Testis (tissue), 3 donors: ENCODE measurements around the gene FRYL. TPM values are rescaled to one million over a fixed set of nuclear protein-coding genes. Genes with fewer than 3 reads are reported as not detected.

Experiments
- DNase-seq: peaks from one replicate; pipeline ENCODE4 v3.0.0-alpha.2; 2019
- H3K27ac ChIP-seq, 2 donors: fragments of 200-600 bp; sonication (generic); one replicate each; pipeline ENCODE4 v1.5.1; 2019
- H3K27me3 ChIP-seq: fragments of 200-600 bp; sonication (generic); one replicate; pipeline ENCODE4 v1.5.1; 2019
- H3K36me3 ChIP-seq: fragments of 200-600 bp; sonication (generic); one replicate; pipeline ENCODE4 v1.5.1; 2017; ENCODE audit warnings: low read depth; ENCODE audit errors: missing control alignments
- H3K4me1 ChIP-seq: fragments of 200-600 bp; sonication (generic); one replicate; pipeline ENCODE4 v1.5.1; 2019
- H3K4me3 ChIP-seq, 2 donors: fragments of 200-600 bp; sonication (generic); one replicate each; pipeline ENCODE4 v1.5.1; 2017 to 2019
- H3K9me3 ChIP-seq: fragments of 200-600 bp; sonication (generic); one replicate; pipeline ENCODE4 v1.5.1; 2017
- CTCF ChIP-seq, 3 experiments: fragments of 450-650 bp in 2 of 3; fragments of 200-600 bp in 1 of 3; sonication (generic) in 1 of 3; IDR thresholded peaks; one replicate each; pipeline ENCODE4 v1.5.1; 2016 to 2019; ENCODE audit warnings: antibody characterized with exemption in 3 of 3, mild to moderate bottlenecking in 2 of 3, moderate library complexity in 1 of 3
- POLR2A ChIP-seq: fragments of 450-650 bp; IDR thresholded peaks from one replicate; pipeline ENCODE4 v1.6.1; 2017; ENCODE audit warnings: antibody characterized with exemption, mild to moderate bottlenecking, moderate library complexity
- WGBS, 2 donors: methylation state at CpG; one replicate each; pipeline ENCODE4 v1.1.5; 2018; 5-methylcytosine and 5-hydroxymethylcytosine counted together
- intact Hi-C: fragments of 100-400 bp; cut with DNase I; formaldehyde crosslinking; loops from one replicate; pipeline ENCODE4 v1.15.1; 2023; ENCODE audit warnings: low total_unique reads
- polyA plus RNA-seq: library from polyadenylated mRNA; stranded (reverse); fragments of 350-450 nt; fragmentation: Illumina TruSeq; extraction: RNeasy Lipid Tissue Mini Kit (QIAGEN cat#74804); gene quantifications from one replicate; pipeline ENCODE4 v1.2.3, GENCODE V29; 2014; ENCODE audit warnings: low read depth, low replicate concordance; ENCODE audit not compliant: insufficient read depth
- total RNA-seq, 2 donors: library from RNA; depleted of rRNA; stranded (reverse); fragments of >200 nt; gene quantifications; one replicate each; pipeline ENCODE4 v1.2.3, GENCODE V29; 2016

The FRYL gene
- total and polyA plus RNA-seq, 3 donors from 2014 or later, result 22.5 to 70.6 (median 55.0) TPM

- DNase-seq, result no peak
- intact Hi-C loops, result no loop called here
- H3K9me3 ChIP-seq, result no peaks in the 10 kb centered on the region
- no peak for TF ChIP-seq CTCF (IDR thresholded peaks at IDR 0.05)
- TF ChIP-seq POLR2A, result no peak
- WGBS, 2 donors, result 87 to 94% methylated on average over 3 of the region's 3 CpGs
- no peaks in the 10 kb centered on the region for H3K27me3 ChIP-seq
- H3K27ac ChIP-seq, result no peak overlapping the region
- H3K4me1 ChIP-seq, result no peaks in the 10 kb centered on the region
- no peak overlapping the region for H3K4me3 ChIP-seq
- H3K36me3 ChIP-seq, result no peaks in the 10 kb centered on the region
Observed at GRCh38 chr4:48603366-48604003, 176.6 kb downstream of the FRYL start.

- WGBS, 2 donors, result 83 to 94% methylated on average over 4 of the region's 4 CpGs
- no peak for DNase-seq
- no peak overlapping the region for H3K4me3 ChIP-seq
- H3K9me3 ChIP-seq, result no peaks in the 10 kb centered on the region
- intact Hi-C loops, result no loop called here
- no peak for TF ChIP-seq POLR2A
- TF ChIP-seq CTCF (IDR thresholded peaks at IDR 0.05), result no peak
- no peaks in the 10 kb centered on the region for H3K36me3 ChIP-seq
- no peaks in the 10 kb centered on the region for H3K27me3 ChIP-seq
- H3K4me1 ChIP-seq, result no peaks in the 10 kb centered on the region
- H3K27ac ChIP-seq, result no peak overlapping the region
Observed at GRCh38 chr4:48602763-48603162, 177.3 kb downstream of the FRYL start.

- no peaks in the 10 kb centered on the region for H3K36me3 ChIP-seq
- no peaks in the 10 kb centered on the region for H3K27me3 ChIP-seq
- no peak overlapping the region for H3K27ac ChIP-seq
- no peak overlapping the region for H3K4me3 ChIP-seq
- DNase-seq, result no peak
- intact Hi-C loops, result no loop called here
- TF ChIP-seq POLR2A (no peak), CTCF (IDR thresholded peaks at IDR 0.05) (no peak)
- 87 to 90% methylated on average over 3 of the region's 3 CpGs for WGBS, 2 donors
- no peaks in the 10 kb centered on the region for H3K9me3 ChIP-seq
- no peaks in the 10 kb centered on the region for H3K4me1 ChIP-seq
Observed at GRCh38 chr4:48602222-48602621, 177.9 kb downstream of the FRYL start.

GRCh38 chr4:48596336-48596735 lies 183.7 kb downstream of the FRYL start:
- WGBS, 2 donors, result 81 to 94% methylated on average over 4 of the region's 4 CpGs
- H3K4me3 ChIP-seq, result no peak overlapping the region
- H3K27me3 ChIP-seq, result no peaks in the 10 kb centered on the region
- no peak for DNase-seq
- H3K9me3 ChIP-seq, result no peaks in the 10 kb centered on the region
- H3K27ac ChIP-seq, result no peak overlapping the region
- intact Hi-C loops, result no loop called here
- H3K4me1 ChIP-seq, result no peaks in the 10 kb centered on the region
- H3K36me3 ChIP-seq, result no peaks in the 10 kb centered on the region
- TF ChIP-seq POLR2A, result no peak
- TF ChIP-seq CTCF (IDR thresholded peaks at IDR 0.05), result no peak

GRCh38 chr4:48594180-48594579 lies 185.9 kb downstream of the FRYL start:
- no peaks in the 10 kb centered on the region for H3K36me3 ChIP-seq
- TF ChIP-seq POLR2A (no peak), CTCF (IDR thresholded peaks at IDR 0.05) (no peak)
- 53 to 61% methylated on average over 1 of the region's 1 CpG for WGBS, 2 donors
- intact Hi-C loops, result no loop called here
- no peak overlapping the region for H3K4me3 ChIP-seq
- H3K4me1 ChIP-seq, result no peaks in the 10 kb centered on the region
- H3K9me3 ChIP-seq, result no peaks in the 10 kb centered on the region
- no peaks in the 10 kb centered on the region for H3K27me3 ChIP-seq
- no peak for DNase-seq
- H3K27ac ChIP-seq, result no peak overlapping the region
